Kidney epithelial cell (primary cell): ENCODE results near the gene NPHP4. TPM values are rescaled to one million over a fixed set of nuclear protein-coding genes. Genes with fewer than 3 reads are reported as not detected.

Source experiments
- DNase-seq: peaks from one replicate; pipeline ENCODE4 v3.0.0-alpha.2; 2010; ENCODE audit warnings: low read depth
- H3K27me3 ChIP-seq: 2 replicates; pipeline ENCODE4 v1.6.0; 2011; ENCODE audit warnings: low read length; ENCODE audit not compliant: control insufficient read depth, insufficient read depth
- H3K36me3 ChIP-seq: 2 replicates; pipeline ENCODE4 v1.5.1; 2011; ENCODE audit warnings: low read length; ENCODE audit not compliant: control insufficient read depth, insufficient read depth
- H3K4me3 ChIP-seq: 2 replicates; pipeline ENCODE4 v1.5.1; 2011; ENCODE audit warnings: low read depth, mild to moderate bottlenecking, control low read depth, low read length
- CTCF ChIP-seq: IDR thresholded peaks from 2 replicates; pipeline ENCODE4 v1.5.1; 2011; ENCODE audit warnings: mild to moderate bottlenecking, moderate library complexity, low read length, control low read depth, inconsistent platforms; ENCODE audit not compliant: insufficient read depth, poor library complexity, severe bottlenecking
- total RNA-seq: library from RNA; depleted of rRNA; stranded (reverse); fragments of >200 nt; gene quantifications from 2 replicates; pipeline ENCODE4 v1.2.3, GENCODE V29; 2015

The NPHP4 gene
- total RNA-seq, 1 donor from 2014 or later = 6.6 TPM

GRCh38 chr1:6012529-6013318 lies 20.5 kb upstream of the NPHP4 start:
- no peak for DNase-seq
- no peak for TF ChIP-seq CTCF
- H3K36me3 ChIP-seq = no peaks in the 10 kb centered on the region
- H3K4me3 ChIP-seq = no peak overlapping the region
- H3K27me3 ChIP-seq = peaks cover 5% of the 10 kb centered on the region

GRCh38 chr1:6011946-6012258 lies 19.7 kb upstream of the NPHP4 start:
- Histone ChIP-seq H3K27me3 (peaks cover 13% of the 10 kb centered on the region), H3K36me3 (no peaks in the 10 kb centered on the region), H3K4me3 (no peak overlapping the region)
- TF ChIP-seq CTCF = no peak
- no peak for DNase-seq

- H3K36me3 ChIP-seq = no peaks in the 10 kb centered on the region
These were observed 19.1 kb upstream of the NPHP4 start for GRCh38 chr1:6011161-6011945.

GRCh38 chr1:6010554-6010953 lies 18.3 kb upstream of the NPHP4 start:
- Histone ChIP-seq H3K36me3 (no peaks in the 10 kb centered on the region), H3K27me3 (peaks cover 17% of the 10 kb centered on the region), H3K4me3 (no peak overlapping the region)
- TF ChIP-seq CTCF = no peak
- no peak for DNase-seq

More at GRCh38 chr1:6011161-6011945, 19.1 kb upstream of the NPHP4 start:
- DNase-seq = no peak
- Histone ChIP-seq H3K4me3 (no peak overlapping the region), H3K27me3 (peaks cover 16% of the 10 kb centered on the region)
- no peak for TF ChIP-seq CTCF

GRCh38 chr1:6009120-6010040 lies 17.2 kb upstream of the NPHP4 start:
- DNase-seq = no peak
- TF ChIP-seq CTCF = no peak
- Histone ChIP-seq H3K36me3 (no peaks in the 10 kb centered on the region), H3K4me3 (no peak overlapping the region), H3K27me3 (peaks cover 19% of the 10 kb centered on the region)
